PC-3 (cell line): ENCODE results near the gene HENMT1. TPM values are rescaled to one million over a fixed set of nuclear protein-coding genes. Genes with fewer than 3 reads are reported as not detected.
"Not testable (repeated sequence)": the region's sequence is repeated elsewhere in the genome, so short reads cannot be mapped to it uniquely, and the experiment has no call there.

Experiments used
- ATAC-seq: fragments of 200-7000 bp; cut with Tn5 transposase; 2 replicates; pipeline ENCODE4 v1.9.1; 2020; ENCODE audit warnings: mild to moderate bottlenecking, moderate library complexity
- BruUV-seq: library from RNA; stranded (reverse); fragments of 400-500 nt; replicated peaks from 2 replicates; lab custom pipeline; 2021; lab: Mats Ljungman, UMichigan
- CTCF ChIA-PET: fragments of 300-600 bp; sonication (Branson Sonifier 250); formaldehyde crosslinking; loops from one replicate; lab custom pipeline; 2022; ENCODE audit warnings: antibody characterized with exemption; lab: Charles Lee
- POLR2A ChIA-PET: fragments of 300-600 bp; sonication (Branson Sonifier 250); formaldehyde crosslinking; loops from one replicate; lab custom pipeline; 2022; ENCODE audit warnings: antibody characterized with exemption; ENCODE audit not compliant: unreplicated experiment; lab: Charles Lee
- DNase-seq: peaks from one replicate; pipeline ENCODE4 v3.0.0-alpha.2; 2015
- H2AFZ ChIP-seq: fragments of 300-600 bp; sonication (generic); 2 replicates; pipeline ENCODE4 v1.6.0; 2016; ENCODE audit warnings: antibody characterized with exemption, low read length
- H3F3A ChIP-seq: fragments of 300-600 bp; sonication (generic); one replicate; pipeline ENCODE4 v1.6.0; 2017; ENCODE audit warnings: antibody characterized with exemption, low read length, control low read depth, mild to moderate bottlenecking; ENCODE audit not compliant: unreplicated experiment
- H3K27ac ChIP-seq: fragments of 300-600 bp; sonication (generic); 2 replicates; pipeline ENCODE4 v1.5.1; 2016; ENCODE audit warnings: mild to moderate bottlenecking, low read length
- H3K27me3 ChIP-seq: fragments of 300-600 bp; sonication (generic); 2 replicates; pipeline ENCODE4 v1.6.1; 2016; ENCODE audit warnings: low read length, mixed read lengths
- H3K36me3 ChIP-seq: fragments of 300-600 bp; sonication (generic); 2 replicates; pipeline ENCODE4 v1.6.1; 2016; ENCODE audit warnings: low read depth, mixed run types, low read length, mixed read lengths
- H3K4me1 ChIP-seq: fragments of 300-600 bp; sonication (generic); 2 replicates; pipeline ENCODE4 v1.5.1; 2016; ENCODE audit warnings: low read length; ENCODE audit not compliant: insufficient read depth
- H3K4me2 ChIP-seq: fragments of 300-600 bp; sonication (generic); 2 replicates; pipeline ENCODE4 v1.6.0; 2016; ENCODE audit warnings: low read length
- H3K4me3 ChIP-seq: fragments of 300-600 bp; sonication (generic); 2 replicates; pipeline ENCODE4 v1.5.1; 2016; ENCODE audit warnings: mild to moderate bottlenecking, low read length, mixed read lengths
- H3K79me2 ChIP-seq: fragments of 300-600 bp; sonication (generic); 2 replicates; pipeline ENCODE4 v1.6.1; 2017; ENCODE audit warnings: low read length, mixed read lengths
- H3K9ac ChIP-seq: fragments of 300-600 bp; sonication (generic); 2 replicates; pipeline ENCODE4 v1.6.0; 2016; ENCODE audit warnings: mild to moderate bottlenecking, low read length
- H3K9me2 ChIP-seq: fragments of 300-600 bp; sonication (generic); replicated peaks from 2 replicates; pipeline ENCODE4 v1.6.1; 2016; ENCODE audit warnings: mixed run types, low read length, mixed read lengths
- H3K9me3 ChIP-seq: fragments of 300-600 bp; sonication (generic); 2 replicates; pipeline ENCODE4 v1.6.1; 2016; ENCODE audit warnings: low read length, mixed read lengths
- H4K20me1 ChIP-seq: fragments of 300-600 bp; sonication (generic); 2 replicates; pipeline ENCODE4 v1.6.1; 2016; ENCODE audit warnings: low read length, mixed read lengths
- EZH2 ChIP-seq: fragments of 300-600 bp; sonication (generic); IDR thresholded peaks from one replicate; pipeline ENCODE4 v1.6.1; 2017; ENCODE audit warnings: antibody characterized with exemption, mild to moderate bottlenecking, low read length; ENCODE audit not compliant: unreplicated experiment
- EZH2phosphoT487 ChIP-seq: fragments of 300-600 bp; sonication (generic); IDR thresholded peaks from 2 replicates; pipeline ENCODE4 v1.6.1; 2018; ENCODE audit warnings: mild to moderate bottlenecking, antibody characterized with exemption, low read length, borderline replicate concordance
- intact Hi-C: fragments of 100-400 bp; cut with micrococcal nuclease; formaldehyde crosslinking; loops from 2 replicates; pipeline ENCODE4 v1.9.0; 2023
- total RNA-seq: library from RNA; depleted of rRNA; stranded (reverse); fragments of >200 nt; gene quantifications from 2 replicates; pipeline ENCODE4 v1.2.3, GENCODE V29; 2014
- TF ChIP-seq, protein P1 (sequence below): fragments of 300-600 bp; sonication (generic); conservative IDR thresholded peaks from 2 replicates; pipeline ENCODE4 v1.5.1; 2017; ENCODE audit warnings: antibody characterized with exemption, low read depth, mild to moderate bottlenecking, low read length

Gene HENMT1
- total RNA-seq, 1 experiment from 2014 or later: 1.3 TPM

DNA sequence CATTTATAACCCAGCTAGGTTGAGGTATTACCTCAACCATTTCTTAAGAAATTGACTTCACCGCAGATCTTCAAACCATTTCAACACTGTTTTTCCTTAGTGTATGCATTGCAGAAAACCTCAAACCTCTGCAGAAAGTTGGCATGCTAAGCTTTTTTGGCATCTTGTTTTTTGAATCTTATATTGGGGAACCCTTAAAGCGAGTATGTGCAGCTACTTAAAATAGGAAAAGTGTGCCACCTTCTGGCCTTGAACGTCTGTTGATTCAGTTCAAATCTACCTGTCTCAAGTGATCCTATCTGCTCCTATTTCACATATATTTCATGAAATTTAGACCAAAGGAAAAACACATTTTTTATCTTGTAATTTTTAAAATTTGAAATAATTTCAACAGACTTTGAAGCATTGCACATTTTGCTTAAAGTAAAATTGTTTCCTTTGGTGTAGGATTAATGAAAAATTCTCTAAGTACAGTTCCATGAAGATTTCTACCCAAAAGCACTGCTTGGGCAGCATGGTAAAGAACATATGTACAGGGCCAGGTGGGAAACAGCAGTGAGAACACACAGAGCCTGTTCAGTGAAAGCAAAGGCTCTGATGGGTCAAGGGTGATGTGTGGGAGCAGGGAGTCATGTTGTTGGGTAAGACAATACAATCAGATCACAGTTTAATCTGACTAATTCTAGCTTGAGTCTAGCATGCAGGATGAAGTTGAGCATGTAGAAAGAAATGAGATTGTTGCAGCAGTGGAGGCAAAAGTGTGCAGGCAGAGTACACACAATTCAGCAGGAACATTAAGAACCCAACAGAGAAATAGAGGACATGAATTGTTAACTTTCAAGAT, 17.2 kb downstream of the HENMT1 start:
- intact Hi-C loops: loop anchor here (1.0 to 10.0 kb wide), 4 partner anchors 82 to 859 kb away; partner anchors contain the start of gene SLC25A24
- H4K20me1 ChIP-seq: no peaks in the 10 kb centered on the region
- H3K27me3 ChIP-seq: no peaks in the 10 kb centered on the region
- H2AFZ ChIP-seq: no peak overlapping the region
- no peak overlapping the region for H3K27ac ChIP-seq
- H3K4me3 ChIP-seq: no peak overlapping the region
- DNase-seq (peak; percentile 75), ATAC-seq (peak; percentile 88)
- POLR2A ChIA-PET: no interaction called here
- H3F3A ChIP-seq: no peaks in the 10 kb centered on the region
- H3K9me3 ChIP-seq: no peaks in the 10 kb centered on the region
- TF ChIP-seq, protein P1, sequence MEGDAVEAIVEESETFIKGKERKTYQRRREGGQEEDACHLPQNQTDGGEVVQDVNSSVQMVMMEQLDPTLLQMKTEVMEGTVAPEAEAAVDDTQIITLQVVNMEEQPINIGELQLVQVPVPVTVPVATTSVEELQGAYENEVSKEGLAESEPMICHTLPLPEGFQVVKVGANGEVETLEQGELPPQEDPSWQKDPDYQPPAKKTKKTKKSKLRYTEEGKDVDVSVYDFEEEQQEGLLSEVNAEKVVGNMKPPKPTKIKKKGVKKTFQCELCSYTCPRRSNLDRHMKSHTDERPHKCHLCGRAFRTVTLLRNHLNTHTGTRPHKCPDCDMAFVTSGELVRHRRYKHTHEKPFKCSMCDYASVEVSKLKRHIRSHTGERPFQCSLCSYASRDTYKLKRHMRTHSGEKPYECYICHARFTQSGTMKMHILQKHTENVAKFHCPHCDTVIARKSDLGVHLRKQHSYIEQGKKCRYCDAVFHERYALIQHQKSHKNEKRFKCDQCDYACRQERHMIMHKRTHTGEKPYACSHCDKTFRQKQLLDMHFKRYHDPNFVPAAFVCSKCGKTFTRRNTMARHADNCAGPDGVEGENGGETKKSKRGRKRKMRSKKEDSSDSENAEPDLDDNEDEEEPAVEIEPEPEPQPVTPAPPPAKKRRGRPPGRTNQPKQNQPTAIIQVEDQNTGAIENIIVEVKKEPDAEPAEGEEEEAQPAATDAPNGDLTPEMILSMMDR: peak; percentile 89
- TF ChIP-seq EZH2phosphoT487: no peak
- H3K4me1 ChIP-seq: peaks cover 8% of the 10 kb centered on the region
- H3K4me2 ChIP-seq: no peak overlapping the region
- H3K79me2 ChIP-seq: no peaks in the 10 kb centered on the region
- H3K36me3 ChIP-seq: no peaks in the 10 kb centered on the region
- CTCF ChIA-PET: interaction anchor here (0.5 to 2.1 kb wide), 3 partner anchors 84 to 862 kb away, joined by 3 to 27 read pairs (median 10); partner anchors contain the start of gene EEIG2
- no peak overlapping the region for H3K9ac ChIP-seq
- no TSS peak for BruUV-seq
- no peaks in the 10 kb centered on the region for H3K9me2 ChIP-seq

DNA sequence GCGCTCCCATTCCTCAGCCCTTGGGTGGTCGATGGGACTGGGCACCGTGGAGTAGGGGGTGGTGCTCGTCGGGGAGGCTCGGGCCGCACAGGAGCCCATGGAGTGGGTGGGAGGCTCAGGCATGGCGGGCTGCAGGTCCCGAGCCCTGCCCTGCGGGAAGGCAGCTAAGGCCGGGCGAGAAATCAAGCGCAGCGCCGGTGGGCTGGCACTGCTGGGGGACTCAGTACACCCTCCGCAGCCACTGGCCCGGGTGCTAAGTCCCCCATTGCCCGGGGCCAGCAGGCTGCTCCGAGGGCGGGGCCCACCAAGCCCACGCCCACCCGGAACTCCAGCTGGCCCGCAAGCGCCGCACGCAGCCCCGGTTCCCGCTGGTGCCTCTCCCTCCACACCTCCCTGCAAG, 20.0 kb downstream of the HENMT1 start:
- DNase-seq, H3K9me2 ChIP-seq, H3K79me2 ChIP-seq, POLR2A ChIA-PET, H3K27me3 ChIP-seq, H3K9me3 ChIP-seq, H3K4me3 ChIP-seq, H3K4me1 ChIP-seq, ATAC-seq, BruUV-seq, H3K36me3 ChIP-seq, H3F3A ChIP-seq, H4K20me1 ChIP-seq, H3K27ac ChIP-seq, H2AFZ ChIP-seq, H3K9ac ChIP-seq, H3K4me2 ChIP-seq: not testable (repeated sequence)
- intact Hi-C loops: loop anchor here (5.0 to 10.0 kb wide), 2 partner anchors 439 to 856 kb away; partner anchors contain the start of gene SLC25A24
- CTCF ChIA-PET: interaction anchor here (0.6 kb wide), 1 partner anchor 128 kb away, joined by 3 read pairs; no protein-coding TSS in a partner anchor

DNA sequence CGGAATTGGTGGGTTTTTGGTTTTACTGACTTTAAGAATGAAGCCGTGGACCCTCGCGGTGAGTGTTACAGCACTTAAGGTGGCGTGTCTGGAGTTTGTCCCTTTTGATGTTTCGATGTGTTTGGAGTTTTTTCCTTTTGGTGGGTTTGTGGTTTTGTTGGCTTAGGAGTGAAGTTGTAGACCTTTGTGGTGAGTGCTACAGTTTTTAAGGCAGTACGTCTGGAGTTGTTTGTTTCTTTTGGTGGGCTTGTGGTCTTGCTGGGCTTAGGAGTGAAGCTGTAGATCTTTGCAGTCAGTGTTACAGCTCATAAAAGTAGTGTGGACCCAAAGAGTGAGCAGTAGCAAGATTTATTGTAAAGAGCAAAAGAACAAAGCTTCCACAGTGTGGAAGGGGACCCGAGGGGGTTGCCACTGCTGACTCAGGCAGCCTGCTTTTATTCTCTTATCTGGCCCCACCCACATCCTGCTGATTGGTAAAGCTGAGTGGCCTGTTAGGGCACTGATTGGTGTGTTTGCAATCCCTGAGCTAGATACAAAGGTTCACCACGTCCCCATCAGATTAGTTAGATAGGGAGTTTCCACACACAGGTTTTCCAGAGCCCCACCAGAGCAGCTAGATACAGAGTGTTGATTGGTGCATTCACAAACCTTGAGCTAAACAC, 20.9 kb downstream of the HENMT1 start:
- Histone ChIP-seq H3K9ac (no peak overlapping the region), H3K9me3 (no peaks in the 10 kb centered on the region), H3K9me2 (no peaks in the 10 kb centered on the region), H3K4me2 (no peak overlapping the region), H2AFZ (no peak overlapping the region), H3K4me1 (no peaks in the 10 kb centered on the region), H3K36me3 (no peaks in the 10 kb centered on the region), H3K27me3 (no peaks in the 10 kb centered on the region), H3F3A (no peaks in the 10 kb centered on the region), H3K79me2 (no peaks in the 10 kb centered on the region), H4K20me1 (no peaks in the 10 kb centered on the region), H3K27ac (no peak overlapping the region), H3K4me3 (no peak overlapping the region)
- POLR2A ChIA-PET: no interaction called here
- no peak for TF ChIP-seq EZH2
- TF ChIP-seq, protein P1: no peak
- no peak for TF ChIP-seq EZH2phosphoT487
- DNase-seq (no peak), ATAC-seq (no peak)
- CTCF ChIA-PET: interaction anchor here (0.6 kb wide), 2 partner anchors 127 to 307 kb away, joined by 3 read pairs; no protein-coding TSS in a partner anchor
- intact Hi-C loops: loop anchor here (5.0 to 10.0 kb wide), 2 partner anchors 438 to 855 kb away; partner anchors contain the start of gene SLC25A24
- no TSS peak for BruUV-seq
